NCI-H748 (cell line): ENCODE data around the gene TEDC2.

Source experiments
- DNase-seq: peaks from one replicate; lab custom pipeline; 2025; ENCODE audit not compliant: unreplicated experiment; lab: John Stamatoyannopoulos, UW

The TEDC2 gene

GRCh38 chr16:2508722-2509400, 49.0 kb downstream of the TEDC2 start:
- DNase-seq: no peak

DNA sequence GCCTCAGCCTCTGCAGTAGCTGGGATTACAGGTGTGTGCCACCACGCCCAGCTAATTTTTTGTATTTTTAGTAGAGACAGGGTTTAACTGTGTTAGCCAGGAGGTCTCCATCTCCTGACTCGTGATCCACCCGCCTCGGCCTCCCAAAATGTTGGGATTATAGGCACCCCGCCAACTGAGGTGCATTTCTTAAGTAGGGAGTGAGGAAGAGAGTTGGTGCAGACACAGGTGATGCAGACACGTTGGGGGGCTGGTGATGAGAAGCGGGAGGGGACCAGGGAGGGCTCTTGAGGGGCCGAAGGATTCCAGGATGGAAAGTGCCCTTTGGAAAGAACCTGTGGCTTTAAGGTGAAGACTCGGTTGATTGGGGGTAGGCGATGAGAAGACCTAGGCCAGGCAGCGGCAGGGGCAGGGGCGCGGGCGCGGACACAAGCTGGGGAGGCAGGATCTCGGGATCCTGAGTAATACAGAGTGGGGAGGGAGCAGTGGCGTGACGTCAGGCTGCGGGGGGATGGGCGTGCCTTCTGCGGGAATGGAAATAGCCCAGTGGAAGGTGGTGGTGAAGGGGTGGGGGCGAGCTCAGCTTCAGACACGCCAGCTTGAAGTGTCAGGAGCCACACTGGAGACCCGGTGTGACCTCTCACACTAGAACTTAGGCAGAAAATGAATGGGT, 51.4 kb downstream of the TEDC2 start:
- no peak for DNase-seq

- no peak for DNase-seq
Observed at GRCh38 chr16:2511996-2512734, 52.3 kb downstream of the TEDC2 start.

DNA sequence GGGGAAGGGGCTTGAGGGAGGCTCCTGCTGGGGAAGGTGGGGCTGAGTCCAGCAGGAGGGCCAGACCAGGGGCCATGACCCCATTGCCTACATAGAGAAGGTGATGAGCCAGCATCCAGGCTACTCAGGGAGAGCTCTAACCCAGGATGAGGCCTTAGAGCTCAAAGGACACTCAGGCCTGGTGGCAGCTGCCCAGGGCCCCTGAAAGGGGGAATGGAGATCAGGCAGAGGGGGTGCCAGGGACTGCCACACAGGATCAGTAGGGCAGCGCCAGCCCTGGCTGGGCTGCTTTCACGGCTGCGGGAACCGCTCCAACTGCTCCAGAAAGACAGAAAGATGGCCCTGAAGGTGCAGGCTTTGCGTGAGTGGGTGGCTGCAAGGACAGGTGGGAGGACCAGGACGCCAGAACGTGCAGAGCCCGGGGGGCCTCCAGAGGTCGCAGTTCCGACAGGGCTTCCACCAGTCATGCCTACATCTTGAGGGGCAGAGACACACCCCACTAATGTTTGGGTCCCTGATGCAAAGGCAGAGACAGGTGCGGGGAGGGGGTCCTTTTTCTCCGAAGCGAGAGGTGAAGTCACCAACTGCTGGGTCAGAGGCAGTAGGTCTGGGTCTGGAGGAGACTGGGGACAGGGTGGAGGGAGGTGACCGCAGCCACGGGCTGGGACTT, 53.0 kb downstream of the TEDC2 start:
- DNase-seq: peak; percentile 25

GRCh38 chr16:2513405-2514332, 53.8 kb downstream of the TEDC2 start, which contains the start of gene ATP6V0C:
Gene ATP6V0C (plus strand): TSS chr16:2513952. CDS start chr16:2514104, 152 bp downstream.
- peak; percentile 92 for DNase-seq
